ENCODE data around the gene MICAL2.

Gene MICAL2

GRCh38 chr11:12149672-12150225 is 39.4 kb downstream of the MICAL2 start:
- DNase-seq (ENCODE audit: extremely low read depth in 1 of 2, low read depth in 1 of 2) = peak; percentile 37 to 76

GRCh38 chr11:12150831-12151382 is 40.5 kb downstream of the MICAL2 start:
- peak; percentile 38 to 84 for DNase-seq (ENCODE audit: extremely low read depth in 1 of 2, low read depth in 1 of 2)

- no peak for DNase-seq (ENCODE audit: extremely low read depth in 1 of 2, low read depth in 1 of 2)
Observed at GRCh38 chr11:12152321-12152720, 41.9 kb downstream of the MICAL2 start.

GRCh38 chr11:12154871-12155668 is 44.7 kb downstream of the MICAL2 start:
- no peak for DNase-seq (ENCODE audit: extremely low read depth in 1 of 2, low read depth in 1 of 2)

- DNase-seq (ENCODE audit: extremely low read depth in 1 of 2, low read depth in 1 of 2) = no peak
Observed at GRCh38 chr11:12155696-12156095, 45.3 kb downstream of the MICAL2 start.

GRCh38 chr11:12156301-12157140 is 46.1 kb downstream of the MICAL2 start:
- no peak for DNase-seq (ENCODE audit: extremely low read depth in 1 of 2, low read depth in 1 of 2)

- no peak for DNase-seq (ENCODE audit: extremely low read depth in 1 of 2, low read depth in 1 of 2)
Observed at GRCh38 chr11:12157241-12157661, 46.9 kb downstream of the MICAL2 start.

GRCh38 chr11:12158909-12159308 is 48.5 kb downstream of the MICAL2 start:
- DNase-seq (ENCODE audit: extremely low read depth in 1 of 2, low read depth in 1 of 2) = no peak

GRCh38 chr11:12159351-12160099 is 49.1 kb downstream of the MICAL2 start:
- no peak for DNase-seq (ENCODE audit: extremely low read depth in 1 of 2, low read depth in 1 of 2)

- no peak for DNase-seq (ENCODE audit: extremely low read depth in 1 of 2, low read depth in 1 of 2)
Observed at GRCh38 chr11:12160231-12160630, 49.8 kb downstream of the MICAL2 start.

- no peak for DNase-seq (ENCODE audit: extremely low read depth in 1 of 2, low read depth in 1 of 2)
Observed at GRCh38 chr11:12160680-12161079, 50.3 kb downstream of the MICAL2 start.

GRCh38 chr11:12161137-12161536 is 50.7 kb downstream of the MICAL2 start:
- no peak for DNase-seq (ENCODE audit: extremely low read depth in 1 of 2, low read depth in 1 of 2)

- DNase-seq (ENCODE audit: extremely low read depth in 1 of 2, low read depth in 1 of 2) = no peak
Observed at GRCh38 chr11:12161603-12162350, 51.4 kb downstream of the MICAL2 start.

GRCh38 chr11:12162652-12163051 is 52.3 kb downstream of the MICAL2 start:
- no peak for DNase-seq (ENCODE audit: extremely low read depth in 1 of 2, low read depth in 1 of 2)

- no peak for DNase-seq (ENCODE audit: extremely low read depth in 1 of 2, low read depth in 1 of 2)
Observed at GRCh38 chr11:12163181-12163941, 53.0 kb downstream of the MICAL2 start.

- DNase-seq (ENCODE audit: extremely low read depth in 1 of 2, low read depth in 1 of 2) = no peak
Observed at GRCh38 chr11:12164061-12165014, 53.9 kb downstream of the MICAL2 start.

GRCh38 chr11:12165237-12165875 is 55.0 kb downstream of the MICAL2 start:
- no peak for DNase-seq (ENCODE audit: extremely low read depth in 1 of 2, low read depth in 1 of 2)
